ENCODE measurements around the gene CLSTN2.

The CLSTN2 gene

DNA sequence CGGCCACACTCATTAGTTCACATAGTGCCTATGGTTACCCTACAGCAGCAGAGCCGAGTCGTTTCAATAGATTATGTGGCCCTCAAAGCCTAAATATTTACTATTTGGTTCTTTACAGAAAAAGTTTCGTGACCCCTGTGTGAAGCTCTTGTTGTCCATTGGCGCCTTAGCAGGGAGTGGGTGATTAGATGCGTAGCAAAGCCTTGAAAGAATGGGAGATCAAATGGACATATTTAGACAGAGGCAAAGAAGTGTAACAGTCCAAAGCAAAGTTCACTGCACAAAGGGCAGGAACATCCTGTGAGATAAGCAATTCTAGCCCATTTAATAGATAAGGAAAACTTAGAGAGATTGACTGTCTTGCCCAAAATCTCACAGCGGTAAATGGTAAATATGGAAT, 495.5 kb downstream of the CLSTN2 start:
- H3K14ac ChIP-seq (ENCODE audit: low read length), result no peak overlapping the region
- no peak overlapping the region for H4K8ac ChIP-seq (ENCODE audit: low read depth, low read length)
- H3K79me2 ChIP-seq (ENCODE audit: control insufficient read depth, insufficient read depth, low read length, poor library complexity), result no peaks in the 10 kb centered on the region
- no peaks in the 10 kb centered on the region for H3K9me3 ChIP-seq (ENCODE audit: insufficient read depth, low read depth, low read length)
- H4K91ac ChIP-seq (ENCODE audit: low read depth, low read length), result no peak overlapping the region
- no peak overlapping the region for H3K4ac ChIP-seq (ENCODE audit: low read depth, low read length)
- no peak overlapping the region for H2BK12ac ChIP-seq (ENCODE audit: low read length)
- no peak overlapping the region for H2AFZ ChIP-seq (ENCODE audit: insufficient read depth, low read length, poor library complexity)
- no peak overlapping the region for H2BK120ac ChIP-seq (ENCODE audit: insufficient read depth, low read length, poor library complexity)
- H3K4me3 ChIP-seq (ENCODE audit: low read depth, low read length), result no peak overlapping the region
- no peak overlapping the region for H4K12ac ChIP-seq (ENCODE audit: low read depth, low read length)
- no peaks in the 10 kb centered on the region for H3K36me3 ChIP-seq (ENCODE audit: control insufficient read depth in 1 of 2, insufficient read depth in 2 of 2, low read length in 2 of 2)
- H3K9ac ChIP-seq (ENCODE audit: low read length), result no peak overlapping the region
- no peak overlapping the region for H2BK5ac ChIP-seq (ENCODE audit: low read depth, low read length, poor library complexity)
- H3K4me1 ChIP-seq (ENCODE audit: control insufficient read depth in 1 of 2, insufficient read depth in 2 of 2, low read length in 2 of 2), result peaks cover 0 to 3% of the 10 kb centered on the region in 2 experiments
- H3K79me1 ChIP-seq (ENCODE audit: low read length), result no peaks in the 10 kb centered on the region
- H3K18ac ChIP-seq (ENCODE audit: low read length), result no peak overlapping the region
- no peaks in the 10 kb centered on the region for H3K27me3 ChIP-seq (ENCODE audit: insufficient read depth, low read length)
- no CpG with 5 or more reads among the region's 7 CpGs for WGBS (ENCODE audit: extremely low coverage, insufficient coverage, insufficient read length)
- no peak overlapping the region for H3K23ac ChIP-seq (ENCODE audit: low read length)
- no peak for DNase-seq
- H2AK5ac ChIP-seq (ENCODE audit: low read length), result no peak overlapping the region
- no peak overlapping the region for H3K27ac ChIP-seq (ENCODE audit: low read depth, low read length)
- no peak overlapping the region for H3K4me2 ChIP-seq (ENCODE audit: low read length)

DNA sequence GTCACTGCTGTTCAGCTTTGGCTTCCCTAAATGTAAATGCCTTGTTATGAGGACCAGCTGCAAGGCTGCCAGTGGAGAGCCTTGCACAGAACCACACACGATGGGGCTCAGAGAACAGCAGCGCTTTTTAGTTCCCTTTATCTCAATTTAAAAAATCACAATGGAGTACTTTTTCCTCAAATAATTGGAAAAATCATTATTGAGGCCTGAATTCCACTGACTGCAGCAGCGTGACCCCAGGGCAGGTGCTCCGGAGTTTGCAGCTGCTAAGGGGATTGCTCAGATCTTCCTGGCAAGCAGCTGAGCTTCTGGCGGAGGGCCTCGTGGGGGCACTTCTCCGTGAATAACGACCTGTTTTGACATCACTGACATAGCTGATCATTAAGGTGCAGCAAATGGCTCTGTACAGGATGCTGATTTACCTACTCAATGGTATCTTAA, 497.3 kb downstream of the CLSTN2 start:
- Histone ChIP-seq H4K91ac (ENCODE audit: low read depth, low read length) (no peak overlapping the region), H2AK5ac (ENCODE audit: low read length) (no peak overlapping the region), H3K14ac (ENCODE audit: low read length) (no peak overlapping the region), H4K8ac (ENCODE audit: low read depth, low read length) (no peak overlapping the region), H3K9ac (ENCODE audit: low read length) (no peak overlapping the region), H3K18ac (ENCODE audit: low read length) (no peak overlapping the region), H3K27me3 (ENCODE audit: insufficient read depth, low read length) (no peaks in the 10 kb centered on the region), H3K79me1 (ENCODE audit: low read length) (no peaks in the 10 kb centered on the region), H3K4me3 (ENCODE audit: low read depth, low read length) (no peak overlapping the region), H2BK120ac (ENCODE audit: insufficient read depth, low read length, poor library complexity) (no peak overlapping the region), H3K27ac (ENCODE audit: low read depth, low read length) (no peak overlapping the region), H2AFZ (ENCODE audit: insufficient read depth, low read length, poor library complexity) (no peak overlapping the region), H2BK5ac (ENCODE audit: low read depth, low read length, poor library complexity) (no peak overlapping the region), H3K79me2 (ENCODE audit: control insufficient read depth, insufficient read depth, low read length, poor library complexity) (no peaks in the 10 kb centered on the region), H3K9me3 (ENCODE audit: insufficient read depth, low read depth, low read length) (no peaks in the 10 kb centered on the region), H4K12ac (ENCODE audit: low read depth, low read length) (no peak overlapping the region), H3K36me3 (ENCODE audit: control insufficient read depth in 1 of 2, insufficient read depth in 2 of 2, low read length in 2 of 2) (no peaks in the 10 kb centered on the region), H3K4me2 (ENCODE audit: low read length) (no peak overlapping the region), H3K4ac (ENCODE audit: low read depth, low read length) (no peak overlapping the region), H3K23ac (ENCODE audit: low read length) (no peak overlapping the region), H2BK12ac (ENCODE audit: low read length) (no peak overlapping the region), H3K4me1 (ENCODE audit: control insufficient read depth in 1 of 2, insufficient read depth in 2 of 2, low read length in 2 of 2) (peaks cover 0 to 3% of the 10 kb centered on the region in 2 experiments)
- DNase-seq, result no peak
- no CpG with 5 or more reads among the region's 8 CpGs for WGBS (ENCODE audit: extremely low coverage, insufficient coverage, insufficient read length)

- H4K91ac ChIP-seq (ENCODE audit: low read depth, low read length), result no peak overlapping the region
- H3K27me3 ChIP-seq (ENCODE audit: insufficient read depth, low read length), result no peaks in the 10 kb centered on the region
- H2BK12ac ChIP-seq (ENCODE audit: low read length), result no peak overlapping the region
- no peaks in the 10 kb centered on the region for H3K79me2 ChIP-seq (ENCODE audit: control insufficient read depth, insufficient read depth, low read length, poor library complexity)
- H4K8ac ChIP-seq (ENCODE audit: low read depth, low read length), result no peak overlapping the region
- H2AK5ac ChIP-seq (ENCODE audit: low read length), result no peak overlapping the region
- H3K9ac ChIP-seq (ENCODE audit: low read length), result no peak overlapping the region
- no peak overlapping the region for H3K14ac ChIP-seq (ENCODE audit: low read length)
- H3K18ac ChIP-seq (ENCODE audit: low read length), result no peak overlapping the region
- no CpG with 5 or more reads among the region's 2 CpGs for WGBS (ENCODE audit: extremely low coverage, insufficient coverage, insufficient read length)
- no peak overlapping the region for H2AFZ ChIP-seq (ENCODE audit: insufficient read depth, low read length, poor library complexity)
- H3K36me3 ChIP-seq (ENCODE audit: control insufficient read depth in 1 of 2, insufficient read depth in 2 of 2, low read length in 2 of 2), result no peaks in the 10 kb centered on the region
- no peaks in the 10 kb centered on the region for H3K9me3 ChIP-seq (ENCODE audit: insufficient read depth, low read depth, low read length)
- H3K4me1 ChIP-seq (ENCODE audit: control insufficient read depth in 1 of 2, insufficient read depth in 2 of 2, low read length in 2 of 2), result peaks cover 0 to 3% of the 10 kb centered on the region in 2 experiments
- no peak overlapping the region for H3K4me2 ChIP-seq (ENCODE audit: low read length)
- H3K4me3 ChIP-seq (ENCODE audit: low read depth, low read length), result no peak overlapping the region
- no peak overlapping the region for H2BK120ac ChIP-seq (ENCODE audit: insufficient read depth, low read length, poor library complexity)
- no peak overlapping the region for H3K27ac ChIP-seq (ENCODE audit: low read depth, low read length)
- H3K23ac ChIP-seq (ENCODE audit: low read length), result no peak overlapping the region
- H3K79me1 ChIP-seq (ENCODE audit: low read length), result no peaks in the 10 kb centered on the region
- H3K4ac ChIP-seq (ENCODE audit: low read depth, low read length), result no peak overlapping the region
- no peak overlapping the region for H4K12ac ChIP-seq (ENCODE audit: low read depth, low read length)
- H2BK5ac ChIP-seq (ENCODE audit: low read depth, low read length, poor library complexity), result no peak overlapping the region
- no peak for DNase-seq
Observed at GRCh38 chr3:140433431-140433830, 498.4 kb downstream of the CLSTN2 start.

DNA sequence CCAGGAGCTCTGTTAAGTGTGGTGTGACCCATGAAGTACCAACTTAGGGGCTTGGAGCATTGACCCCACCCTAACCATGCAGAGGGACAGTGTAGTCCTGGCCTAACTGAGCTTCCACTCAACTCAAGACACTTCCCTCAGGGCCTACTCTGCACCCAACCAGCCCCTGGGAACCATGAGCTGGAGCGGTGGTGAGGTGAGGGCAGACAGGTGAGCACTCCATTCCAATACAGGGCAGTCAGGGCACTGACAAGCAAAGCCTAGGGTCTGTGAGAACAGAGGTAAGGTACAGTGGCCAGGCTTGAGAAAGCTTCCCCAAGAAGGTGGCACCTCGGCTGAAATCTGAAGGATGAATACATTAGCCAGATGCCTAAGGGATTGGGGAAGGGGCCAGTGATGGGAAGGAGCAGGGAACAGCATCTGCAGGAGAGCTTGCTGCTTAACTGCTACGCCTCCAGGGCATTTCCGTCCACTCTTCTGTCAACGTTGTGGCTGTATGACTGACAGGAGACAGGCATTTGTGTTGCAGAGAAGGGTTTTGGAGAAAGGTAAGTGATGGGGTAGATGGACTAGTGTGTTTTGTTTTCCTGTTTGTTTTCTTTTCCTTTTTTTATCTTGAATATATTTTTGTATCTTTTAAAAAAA, 499.4 kb downstream of the CLSTN2 start:
- H2BK5ac ChIP-seq (ENCODE audit: low read depth, low read length, poor library complexity), result no peak overlapping the region
- no CpG with 5 or more reads among the region's 5 CpGs for WGBS (ENCODE audit: extremely low coverage, insufficient coverage, insufficient read length)

More for the DNA sequence above, 499.4 kb downstream of the CLSTN2 start:
- Histone ChIP-seq H3K79me2 (ENCODE audit: control insufficient read depth, insufficient read depth, low read length, poor library complexity) (no peaks in the 10 kb centered on the region), H4K91ac (ENCODE audit: low read depth, low read length) (no peak overlapping the region), H3K4ac (ENCODE audit: low read depth, low read length) (no peak overlapping the region), H3K27me3 (ENCODE audit: insufficient read depth, low read length) (no peaks in the 10 kb centered on the region), H3K36me3 (ENCODE audit: control insufficient read depth in 1 of 2, insufficient read depth in 2 of 2, low read length in 2 of 2) (no peaks in the 10 kb centered on the region), H3K27ac (ENCODE audit: low read depth, low read length) (no peak overlapping the region), H2BK120ac (ENCODE audit: insufficient read depth, low read length, poor library complexity) (no peak overlapping the region), H2AK5ac (ENCODE audit: low read length) (no peak overlapping the region), H3K14ac (ENCODE audit: low read length) (no peak overlapping the region), H4K12ac (ENCODE audit: low read depth, low read length) (no peak overlapping the region), H3K4me1 (ENCODE audit: control insufficient read depth in 1 of 2, insufficient read depth in 2 of 2, low read length in 2 of 2) (peaks cover 0 to 3% of the 10 kb centered on the region in 2 experiments), H3K4me2 (ENCODE audit: low read length) (no peak overlapping the region), H3K9ac (ENCODE audit: low read length) (no peak overlapping the region), H2AFZ (ENCODE audit: insufficient read depth, low read length, poor library complexity) (no peak overlapping the region), H3K79me1 (ENCODE audit: low read length) (no peaks in the 10 kb centered on the region), H2BK12ac (ENCODE audit: low read length) (no peak overlapping the region), H4K8ac (ENCODE audit: low read depth, low read length) (no peak overlapping the region), H3K23ac (ENCODE audit: low read length) (no peak overlapping the region), H3K9me3 (ENCODE audit: insufficient read depth, low read depth, low read length) (no peaks in the 10 kb centered on the region), H3K4me3 (ENCODE audit: low read depth, low read length) (no peak overlapping the region), H3K18ac (ENCODE audit: low read length) (no peak overlapping the region)
- DNase-seq, result no peak
